Measurements from ENCODE around the gene ARHGEF10L. TPM values are rescaled to one million over a fixed set of nuclear protein-coding genes. Genes with fewer than 3 reads are reported as not detected.

Gene ARHGEF10L
- total RNA-seq, 1 experiment from 2014 or later, result 3.3 TPM

DNA sequence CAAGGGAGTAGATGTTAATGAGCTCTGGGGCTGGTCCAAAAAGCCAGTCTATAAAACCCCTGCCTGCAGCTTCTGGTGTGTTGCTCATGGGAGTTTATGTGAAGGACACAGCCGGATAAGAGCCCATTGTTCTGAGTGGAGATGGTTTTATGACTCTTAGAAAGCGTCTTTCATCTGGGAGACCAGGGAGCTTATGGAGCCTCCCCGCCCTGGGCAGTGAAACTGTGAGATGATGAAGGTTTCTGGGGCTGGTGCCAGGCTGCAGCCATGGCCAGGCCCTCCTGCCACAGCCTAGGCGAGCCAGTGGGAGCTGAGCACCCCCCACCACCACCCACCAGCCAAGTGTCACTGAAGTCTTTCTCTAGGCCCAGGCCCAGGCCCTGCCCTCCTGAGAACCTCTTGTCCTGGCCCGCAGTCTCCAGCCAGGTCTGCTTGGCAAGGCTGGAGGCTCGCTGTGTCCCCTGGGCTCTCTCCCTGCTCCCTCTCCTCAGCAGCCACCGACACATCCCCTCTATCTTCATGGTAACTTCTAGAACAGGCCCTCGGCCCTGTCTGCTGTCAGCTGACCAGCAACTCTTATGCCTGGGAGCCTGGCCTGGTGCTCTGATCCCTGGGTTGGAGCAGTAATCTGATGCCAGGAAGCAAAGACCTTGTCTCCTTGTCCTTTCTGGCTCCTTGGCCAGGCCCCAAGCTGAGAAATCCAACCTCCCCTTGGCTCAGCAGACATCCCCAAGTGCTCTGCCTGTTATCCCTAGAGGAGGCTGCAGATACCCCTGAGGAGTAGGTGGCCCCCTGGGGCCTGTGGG lies 7.6 kb upstream of the ARHGEF10L start:
- intact Hi-C loops (cut with micrococcal nuclease; ENCODE audit: unreplicated experiment), result no loop called here
- Histone ChIP-seq H3K27me3 (replicated peaks; ENCODE audit: insufficient read depth, low read depth, low read length, poor library complexity) (no peaks in the 10 kb centered on the region), H3K9me3 (ENCODE audit: low read depth, low read length, poor library complexity, severe bottlenecking) (no peaks in the 10 kb centered on the region), H3K36me3 (ENCODE audit: insufficient read depth, low read length, poor library complexity, severe bottlenecking) (no peaks in the 10 kb centered on the region), H3K27ac (ENCODE audit: low read depth, low read length, poor library complexity, severe bottlenecking) (no peak overlapping the region), H3K4me3 (ENCODE audit: low read depth, low read length, poor library complexity, severe bottlenecking) (no peak overlapping the region), H3K4me1 (ENCODE audit: insufficient read depth, low read length, poor library complexity, severe bottlenecking) (no peaks in the 10 kb centered on the region)
- no peak for DNase-seq (ENCODE audit: low spot score)
- no TSS peak for BruUV-seq (replicated peaks)
- no peak for TF ChIP-seq EZH2 (IDR thresholded peaks at IDR 0.05; ENCODE audit: borderline replicate concordance, low read depth, low read length, poor library complexity, severe bottlenecking)
- TF ChIP-seq, protein P1, sequence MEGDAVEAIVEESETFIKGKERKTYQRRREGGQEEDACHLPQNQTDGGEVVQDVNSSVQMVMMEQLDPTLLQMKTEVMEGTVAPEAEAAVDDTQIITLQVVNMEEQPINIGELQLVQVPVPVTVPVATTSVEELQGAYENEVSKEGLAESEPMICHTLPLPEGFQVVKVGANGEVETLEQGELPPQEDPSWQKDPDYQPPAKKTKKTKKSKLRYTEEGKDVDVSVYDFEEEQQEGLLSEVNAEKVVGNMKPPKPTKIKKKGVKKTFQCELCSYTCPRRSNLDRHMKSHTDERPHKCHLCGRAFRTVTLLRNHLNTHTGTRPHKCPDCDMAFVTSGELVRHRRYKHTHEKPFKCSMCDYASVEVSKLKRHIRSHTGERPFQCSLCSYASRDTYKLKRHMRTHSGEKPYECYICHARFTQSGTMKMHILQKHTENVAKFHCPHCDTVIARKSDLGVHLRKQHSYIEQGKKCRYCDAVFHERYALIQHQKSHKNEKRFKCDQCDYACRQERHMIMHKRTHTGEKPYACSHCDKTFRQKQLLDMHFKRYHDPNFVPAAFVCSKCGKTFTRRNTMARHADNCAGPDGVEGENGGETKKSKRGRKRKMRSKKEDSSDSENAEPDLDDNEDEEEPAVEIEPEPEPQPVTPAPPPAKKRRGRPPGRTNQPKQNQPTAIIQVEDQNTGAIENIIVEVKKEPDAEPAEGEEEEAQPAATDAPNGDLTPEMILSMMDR (conservative IDR thresholded peaks at IDR 0.05; ENCODE audit: low read depth, low read length), result no peak
- ChIA-PET CTCF (no interaction called here), POLR2A (ENCODE audit: low non-redundant PET) (interaction anchor here (0.5 to 0.6 kb wide), 2 partner anchors 76 to 1013 kb away, joined by 3 to 5 read pairs; no protein-coding TSS in a partner anchor)

DNA sequence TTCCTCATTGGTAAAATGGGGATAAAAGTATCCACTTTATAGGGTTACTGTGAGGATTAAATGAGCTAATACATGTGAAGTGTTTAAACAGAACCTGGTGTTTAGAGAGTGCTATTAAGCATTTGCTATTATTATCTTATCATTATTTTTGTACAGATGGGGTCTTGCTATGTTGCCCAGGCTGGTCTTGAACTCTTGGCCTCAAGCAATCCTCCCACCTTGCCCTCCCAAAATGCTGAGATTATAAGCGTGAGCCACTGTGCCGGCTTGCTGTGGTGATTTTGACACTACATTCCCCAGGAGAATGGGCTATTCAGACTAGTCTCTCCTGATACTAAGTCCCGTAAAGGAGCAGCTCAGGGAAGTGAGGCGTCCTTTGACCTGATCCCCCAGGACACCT lies 6.3 kb upstream of the ARHGEF10L start:
- H3K9me3 ChIP-seq (ENCODE audit: low read depth, low read length, poor library complexity, severe bottlenecking), result no peaks in the 10 kb centered on the region
- POLR2A ChIA-PET (ENCODE audit: low non-redundant PET), result no interaction called here
- CTCF ChIA-PET, result no interaction called here
- intact Hi-C loops (cut with micrococcal nuclease; ENCODE audit: unreplicated experiment), result no loop called here
- no peak overlapping the region for H3K27ac ChIP-seq (ENCODE audit: low read depth, low read length, poor library complexity, severe bottlenecking)
- no peak for DNase-seq (ENCODE audit: low spot score)
- TF ChIP-seq, protein P1 (conservative IDR thresholded peaks at IDR 0.05; ENCODE audit: low read depth, low read length), result no peak
- TF ChIP-seq EZH2 (IDR thresholded peaks at IDR 0.05; ENCODE audit: borderline replicate concordance, low read depth, low read length, poor library complexity, severe bottlenecking), result no peak
- H3K36me3 ChIP-seq (ENCODE audit: insufficient read depth, low read length, poor library complexity, severe bottlenecking), result no peaks in the 10 kb centered on the region
- BruUV-seq (replicated peaks), result no TSS peak
- no peaks in the 10 kb centered on the region for H3K4me1 ChIP-seq (ENCODE audit: insufficient read depth, low read length, poor library complexity, severe bottlenecking)
- no peak overlapping the region for H3K4me3 ChIP-seq (ENCODE audit: low read depth, low read length, poor library complexity, severe bottlenecking)
- H3K27me3 ChIP-seq (replicated peaks; ENCODE audit: insufficient read depth, low read depth, low read length, poor library complexity), result no peaks in the 10 kb centered on the region

DNA sequence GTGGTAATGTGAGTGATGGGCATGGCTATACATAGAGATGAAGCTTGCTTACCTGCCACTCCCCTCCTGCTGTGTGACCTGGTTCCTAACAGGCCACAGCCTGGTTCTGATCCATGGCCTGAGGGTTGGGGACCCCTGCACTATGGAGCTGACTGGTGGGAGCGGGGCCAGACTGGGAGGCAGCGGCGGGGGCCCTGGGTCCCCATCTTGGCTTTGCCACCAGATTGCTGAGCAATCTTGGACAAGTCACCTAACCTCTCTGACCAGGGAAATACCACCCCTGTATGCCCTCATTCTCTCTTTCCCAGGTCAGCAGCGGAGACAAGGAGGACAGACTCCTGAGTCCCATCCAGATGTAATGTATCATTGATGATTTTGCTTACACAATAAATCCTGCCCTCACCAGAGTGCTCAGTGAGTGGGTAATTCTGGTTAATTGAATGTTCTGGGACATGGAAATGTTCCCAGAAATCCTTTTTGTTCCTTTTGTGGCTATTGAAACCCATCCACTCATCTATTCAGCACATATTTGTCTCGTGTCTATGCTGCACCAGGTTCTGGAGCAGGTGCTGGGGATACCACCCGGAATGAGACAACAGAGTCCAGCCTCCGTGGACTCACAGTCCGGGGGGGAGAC lies 4.1 kb upstream of the ARHGEF10L start:
- H3K4me3 ChIP-seq (ENCODE audit: low read depth, low read length, poor library complexity, severe bottlenecking), result no peak overlapping the region
- POLR2A ChIA-PET (ENCODE audit: low non-redundant PET), result no interaction called here
- intact Hi-C loops (cut with micrococcal nuclease; ENCODE audit: unreplicated experiment), result no loop called here

More for the DNA sequence above, 4.1 kb upstream of the ARHGEF10L start:
- CTCF ChIA-PET, result interaction anchor here (0.6 kb wide), 1 partner anchor 39 kb away, joined by 3 read pairs; no protein-coding TSS in a partner anchor
- TF ChIP-seq, protein P1 (conservative IDR thresholded peaks at IDR 0.05; ENCODE audit: low read depth, low read length), result no peak
- TF ChIP-seq EZH2 (IDR thresholded peaks at IDR 0.05; ENCODE audit: borderline replicate concordance, low read depth, low read length, poor library complexity, severe bottlenecking), result no peak
- Histone ChIP-seq H3K27me3 (replicated peaks; ENCODE audit: insufficient read depth, low read depth, low read length, poor library complexity) (peaks cover 11% of the 10 kb centered on the region), H3K4me1 (ENCODE audit: insufficient read depth, low read length, poor library complexity, severe bottlenecking) (peaks cover 9% of the 10 kb centered on the region), H3K36me3 (ENCODE audit: insufficient read depth, low read length, poor library complexity, severe bottlenecking) (no peaks in the 10 kb centered on the region), H3K9me3 (ENCODE audit: low read depth, low read length, poor library complexity, severe bottlenecking) (no peaks in the 10 kb centered on the region), H3K27ac (ENCODE audit: low read depth, low read length, poor library complexity, severe bottlenecking) (no peak overlapping the region)
- no TSS peak for BruUV-seq (replicated peaks)
- no peak for DNase-seq (ENCODE audit: low spot score)
